ENCODE results near the gene PTTG1.

The PTTG1 gene

DNA sequence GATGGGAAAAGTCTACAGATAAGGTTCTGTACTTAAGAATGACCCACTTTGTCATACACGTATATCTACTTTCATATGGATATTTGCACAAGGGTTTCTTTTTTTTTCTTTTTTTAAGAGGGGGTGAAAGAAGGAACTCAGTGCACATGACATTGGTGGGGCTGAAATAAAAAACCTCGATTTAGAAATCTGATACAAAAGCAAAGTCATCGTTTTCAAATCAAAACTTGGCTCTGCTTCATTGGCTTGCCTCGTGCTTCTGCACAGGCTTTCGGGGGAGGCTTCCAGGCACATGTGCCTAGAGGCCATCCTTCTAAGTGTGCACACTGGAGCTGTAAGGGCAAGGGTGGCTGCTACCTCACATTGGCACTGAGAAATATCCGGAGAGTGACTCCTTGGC is 31.1 kb downstream of the PTTG1 start:
- no peak for DNase-seq (ENCODE audit: low read depth in 2 of 2, low spot score in 1 of 2)

DNA sequence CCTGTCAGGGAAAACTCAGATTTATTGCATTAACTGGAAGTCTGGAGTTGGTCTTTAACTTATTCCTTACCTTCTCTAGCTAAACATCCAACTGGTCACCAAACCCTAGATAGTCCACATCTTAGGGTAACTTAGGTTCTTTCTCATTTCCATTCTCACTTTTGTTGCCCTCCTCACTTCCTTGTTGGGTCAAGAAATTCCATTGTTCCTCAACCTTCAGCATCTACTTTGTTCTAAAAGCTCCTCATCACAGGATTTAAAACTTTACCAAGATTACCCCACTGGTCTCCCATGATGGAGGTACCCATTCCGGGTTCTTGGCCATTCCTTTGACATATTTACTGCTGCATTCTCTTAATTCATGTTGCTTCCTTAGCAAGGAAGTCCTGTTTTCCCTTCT is 32.1 kb downstream of the PTTG1 start:
- no peak for DNase-seq (ENCODE audit: low read depth in 2 of 2, low spot score in 1 of 2)

DNA sequence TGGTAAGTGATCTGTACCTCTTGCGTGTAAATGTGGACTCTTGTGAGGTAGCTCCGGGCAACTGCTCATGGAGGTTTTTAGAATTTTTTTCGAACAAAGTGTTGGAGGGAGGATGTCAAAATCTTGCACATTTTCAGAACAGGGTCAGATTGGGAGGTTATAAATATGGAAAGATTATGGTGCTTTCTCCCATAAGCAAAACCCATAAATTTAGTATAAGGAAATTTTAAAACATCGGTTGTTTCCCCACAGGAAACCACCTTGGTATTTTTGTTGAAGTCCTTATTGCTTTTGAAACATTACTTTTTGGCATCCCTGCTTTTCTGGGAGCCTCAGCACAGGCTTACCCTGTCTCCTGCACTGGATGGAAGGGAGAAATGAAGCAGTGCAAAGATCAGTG is 33.9 kb downstream of the PTTG1 start:
- DNase-seq (ENCODE audit: low read depth in 2 of 2, low spot score in 1 of 2): no peak

DNA sequence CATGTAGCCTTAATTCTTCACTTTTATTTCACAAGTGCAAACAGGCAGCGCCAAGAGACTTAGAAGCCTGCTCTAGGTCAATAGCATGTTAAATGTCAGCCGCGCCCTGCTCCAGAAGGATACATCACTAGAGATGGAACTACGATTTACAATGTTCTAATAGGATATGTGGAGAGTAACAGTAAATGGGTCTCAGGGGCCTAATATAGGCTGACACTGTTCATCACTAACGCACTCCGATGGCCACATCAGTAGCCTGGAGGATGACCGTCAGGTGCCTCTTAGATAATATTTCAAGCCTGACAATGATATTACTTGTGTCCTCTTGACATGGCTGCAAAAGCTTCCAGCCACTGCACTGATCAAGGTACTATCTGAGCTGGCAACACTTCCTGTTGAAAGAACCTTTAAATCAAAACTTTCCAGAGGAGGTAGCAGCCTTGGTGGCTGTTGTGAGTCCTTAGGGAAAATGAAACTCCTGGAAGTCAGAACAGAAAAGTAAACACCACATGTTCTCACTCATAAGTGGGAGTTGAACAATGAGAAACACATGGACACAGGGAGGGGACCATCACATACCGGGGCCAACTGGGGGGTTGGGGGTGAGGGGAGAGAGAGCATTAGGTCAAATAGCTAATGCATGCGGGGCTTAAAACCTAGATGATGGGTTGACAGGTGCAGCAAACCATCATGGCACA is 35.0 kb downstream of the PTTG1 start:
- DNase-seq (ENCODE audit: low read depth in 2 of 2, low spot score in 1 of 2): no peak

DNA sequence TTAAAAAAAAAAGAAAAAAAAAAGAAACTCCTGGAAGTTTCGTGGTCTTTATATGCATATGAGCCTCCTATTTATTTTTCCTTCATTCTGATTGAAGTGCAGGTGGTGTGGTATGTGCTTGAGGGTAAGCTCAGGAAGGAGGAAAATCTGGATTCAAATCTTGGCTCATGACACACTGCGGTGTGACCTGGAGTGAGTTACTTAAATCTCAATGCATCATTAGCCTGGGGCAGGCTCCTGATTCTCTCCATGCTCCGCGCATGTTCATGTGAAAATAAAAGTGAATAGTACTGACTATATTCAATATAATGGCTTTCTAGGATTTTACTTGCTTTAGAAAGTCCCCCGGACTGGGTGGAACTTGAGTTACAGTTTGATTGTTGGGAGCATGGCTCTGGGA is 35.6 kb downstream of the PTTG1 start:
- DNase-seq (ENCODE audit: low read depth in 2 of 2, low spot score in 1 of 2): no peak

DNA sequence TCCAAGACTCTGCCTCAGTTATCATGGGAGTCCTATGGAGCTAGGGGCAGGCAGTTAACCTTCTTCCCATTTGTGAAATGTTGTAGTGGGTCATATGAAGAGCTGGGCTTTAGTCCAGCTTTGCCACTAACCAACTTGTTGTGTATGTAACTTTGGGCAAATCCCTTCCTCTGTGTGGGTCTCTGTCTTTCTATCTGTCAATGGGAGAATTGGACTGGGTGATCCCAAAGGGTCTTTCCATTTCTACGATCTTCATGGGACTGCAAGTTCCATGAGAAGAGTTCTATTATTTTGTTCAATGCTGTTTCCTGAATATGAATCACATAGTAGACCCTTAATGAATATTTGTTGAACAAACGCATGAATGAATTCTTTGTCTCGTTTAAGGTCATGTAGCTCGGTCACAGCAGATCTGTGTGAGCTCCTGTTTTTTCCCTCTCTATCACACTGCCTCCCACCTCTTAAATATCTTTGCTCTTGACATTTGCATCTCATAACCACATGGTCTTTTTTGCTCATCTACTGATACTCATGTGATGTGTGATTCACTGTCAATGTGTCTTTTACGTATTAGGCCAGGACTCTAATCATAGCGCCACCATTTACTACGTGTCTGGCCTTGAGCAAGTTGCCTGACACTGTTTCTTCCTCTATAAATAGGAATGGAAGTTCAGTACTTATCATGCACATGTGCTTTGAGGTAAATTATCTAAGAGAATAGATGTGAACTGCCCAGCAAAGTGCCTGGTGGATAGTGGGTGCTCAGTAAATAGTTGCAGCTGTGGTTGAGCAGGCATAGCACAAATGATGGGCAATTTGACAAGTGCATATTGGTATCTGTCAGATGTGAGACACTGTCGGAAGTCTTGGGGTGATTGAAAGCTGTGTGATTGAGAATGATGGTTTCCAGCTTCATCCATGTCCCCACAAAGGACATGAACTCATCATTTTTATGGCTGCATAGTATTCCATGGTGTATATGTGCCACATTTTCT is 37.4 kb downstream of the PTTG1 start:
- no peak for DNase-seq (ENCODE audit: low read depth in 2 of 2, low spot score in 1 of 2)

DNA sequence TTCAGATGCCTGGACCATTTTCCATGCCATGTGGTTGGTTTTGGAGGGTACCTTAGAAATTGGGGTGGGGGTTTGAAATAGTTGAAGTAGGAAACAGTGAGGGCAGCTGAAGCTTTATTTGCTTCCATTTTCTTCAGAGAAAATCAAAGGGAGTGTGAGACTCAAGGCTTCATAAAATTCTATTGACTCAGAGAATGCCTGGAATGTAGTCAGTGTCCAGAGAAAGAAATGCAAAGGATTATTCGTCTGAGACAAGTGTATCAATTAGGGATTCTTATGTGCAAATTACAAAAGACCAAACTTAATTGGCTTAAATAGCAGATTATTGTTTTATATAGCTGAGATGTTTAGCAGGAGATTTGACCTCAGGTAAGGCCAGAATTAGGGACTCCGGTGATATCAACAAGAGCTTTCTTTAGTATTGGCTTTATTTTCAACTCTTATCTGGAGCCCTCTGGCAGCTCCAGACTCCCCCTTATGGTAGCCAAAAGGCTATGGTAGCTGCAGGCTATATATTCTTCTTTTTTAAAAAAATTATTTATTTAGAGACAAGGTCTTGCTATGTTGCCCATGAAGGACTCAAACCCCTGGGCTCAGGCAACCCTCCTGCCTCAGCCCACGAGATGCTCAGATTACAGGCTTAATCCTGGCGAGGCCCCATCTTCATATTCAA is 38.9 kb downstream of the PTTG1 start:
- no peak for DNase-seq (ENCODE audit: low read depth in 2 of 2, low spot score in 1 of 2)

DNA sequence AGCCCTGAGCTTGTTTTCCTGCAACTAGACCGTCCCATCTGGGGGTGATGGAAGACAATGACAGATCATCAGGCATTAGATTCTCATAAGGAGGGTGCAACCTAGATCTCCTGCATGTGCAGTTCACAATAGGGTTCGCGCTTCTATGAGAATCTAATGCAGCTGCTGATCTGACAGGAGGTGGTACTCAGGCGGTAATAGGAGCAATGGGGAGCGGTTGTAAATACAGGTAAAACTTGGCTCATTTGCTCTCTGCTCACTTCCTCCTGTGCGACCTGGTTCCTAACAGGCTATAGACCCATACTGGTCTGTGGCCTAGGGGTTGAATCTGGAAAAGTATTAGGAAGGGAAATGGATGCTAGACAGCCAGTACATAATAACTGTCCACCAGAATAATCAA is 39.7 kb downstream of the PTTG1 start:
- DNase-seq (ENCODE audit: low read depth in 2 of 2, low spot score in 1 of 2): no peak

DNA sequence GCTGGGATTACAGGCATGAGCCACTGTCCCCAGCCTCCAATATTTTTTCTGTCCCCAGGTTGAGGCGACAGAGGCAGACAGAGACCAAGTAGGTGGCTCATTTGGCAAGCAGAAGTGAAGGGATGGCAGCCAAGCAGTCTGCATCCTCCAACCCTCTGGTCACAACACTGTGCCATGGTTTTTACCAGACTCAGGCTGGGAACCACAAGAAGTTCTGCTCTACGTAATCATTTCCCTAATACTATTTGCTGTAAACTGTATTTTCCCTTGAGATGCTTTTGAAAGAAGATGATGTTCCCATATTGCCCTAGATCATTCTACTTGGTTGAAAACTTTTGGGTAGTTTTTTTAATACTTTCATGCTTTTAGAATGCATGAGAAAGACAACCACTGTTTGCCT is 40.5 kb downstream of the PTTG1 start:
- DNase-seq (ENCODE audit: low read depth in 2 of 2, low spot score in 1 of 2): no peak

DNA sequence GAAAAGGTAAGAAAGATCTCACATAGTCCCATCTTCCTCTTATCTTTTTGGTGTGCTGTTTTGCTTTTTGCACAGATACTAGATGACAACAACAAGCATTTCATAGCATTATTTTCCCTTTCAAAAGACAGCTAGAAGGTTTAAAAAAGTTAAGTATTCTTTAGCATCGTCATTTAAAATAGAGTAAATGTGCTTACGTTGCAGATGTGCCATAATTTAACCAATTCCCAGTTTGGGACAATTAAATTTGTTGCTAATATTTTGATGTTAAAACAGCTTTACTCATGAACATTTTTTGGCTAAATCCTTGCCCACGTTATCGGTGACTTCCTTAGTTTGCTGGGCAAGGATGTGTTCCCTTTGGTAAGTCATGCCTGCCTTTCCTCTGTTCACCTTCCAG is 41.6 kb downstream of the PTTG1 start:
- no peak for DNase-seq (ENCODE audit: low read depth in 2 of 2, low spot score in 1 of 2)

DNA sequence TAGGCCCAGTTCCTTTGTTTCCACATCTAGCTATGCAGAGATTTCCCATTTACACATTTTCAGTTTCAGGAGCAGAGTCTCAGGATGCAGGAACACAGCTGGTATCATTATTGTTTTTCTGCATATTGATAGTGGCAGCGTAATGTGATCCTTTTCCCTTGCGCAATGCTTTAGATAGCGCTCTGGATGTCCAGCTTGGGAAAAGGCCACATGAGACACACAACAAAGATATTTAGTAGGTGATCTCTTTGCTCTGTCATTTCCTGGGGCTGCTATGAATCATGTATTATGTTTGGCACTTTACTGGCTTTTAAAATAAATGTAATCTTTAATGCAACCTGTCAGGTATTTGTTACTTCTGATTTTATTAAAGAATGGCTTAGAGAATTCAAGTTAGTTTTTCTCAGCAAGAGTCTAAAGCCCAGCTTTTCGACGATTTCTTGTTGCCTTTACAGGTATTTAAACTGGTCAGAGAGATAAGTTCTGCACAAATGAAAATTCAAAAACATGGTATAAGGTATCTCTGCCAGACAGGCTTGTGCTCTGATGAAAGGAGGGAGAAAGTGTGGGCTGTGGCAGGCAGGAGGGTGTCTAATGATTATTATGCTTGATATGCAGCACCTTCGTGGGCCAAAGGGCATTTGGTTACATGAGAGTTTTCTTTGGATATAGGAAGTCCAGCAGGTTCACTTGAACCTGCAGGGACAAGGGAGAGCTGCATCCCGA is 42.2 kb downstream of the PTTG1 start:
- no peak for DNase-seq (ENCODE audit: low read depth in 2 of 2, low spot score in 1 of 2)

DNA sequence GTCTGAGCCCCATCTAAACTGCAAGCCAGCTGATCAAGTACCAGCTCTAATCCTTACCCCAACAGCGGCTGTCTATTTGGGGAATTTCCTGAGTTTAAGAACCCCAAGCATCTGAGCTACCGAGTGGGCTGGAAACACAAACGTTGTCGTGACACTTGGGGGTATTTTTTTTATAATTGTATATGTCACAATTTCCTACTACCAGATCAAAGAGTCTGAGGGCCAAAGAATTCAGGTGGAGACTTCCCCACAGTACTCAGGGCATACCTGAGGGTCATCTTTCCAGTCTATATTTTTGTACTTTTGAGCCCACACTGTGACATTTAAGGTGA is 42.8 kb downstream of the PTTG1 start:
- DNase-seq (ENCODE audit: low read depth in 2 of 2, low spot score in 1 of 2): no peak

DNA sequence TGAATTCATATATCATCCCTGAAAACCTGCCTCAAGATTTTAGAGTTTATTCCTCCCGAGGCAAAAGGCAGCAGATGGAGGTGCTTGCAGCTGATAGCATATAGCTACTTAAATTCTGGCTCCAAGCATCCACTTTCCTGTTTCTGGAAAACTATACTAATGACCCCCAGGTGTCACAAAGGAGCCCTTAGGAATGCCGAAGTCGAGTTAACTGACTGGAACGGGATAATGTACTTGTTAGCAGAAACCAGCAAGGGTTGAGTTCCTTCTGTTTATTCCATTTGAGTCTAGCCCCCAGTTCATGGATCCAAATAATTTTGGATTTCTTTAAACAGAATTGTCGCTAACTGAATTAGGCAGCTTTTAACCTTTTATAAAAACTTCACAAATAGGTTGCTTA is 44.5 kb downstream of the PTTG1 start:
- no peak for DNase-seq (ENCODE audit: low read depth in 2 of 2, low spot score in 1 of 2)

DNA sequence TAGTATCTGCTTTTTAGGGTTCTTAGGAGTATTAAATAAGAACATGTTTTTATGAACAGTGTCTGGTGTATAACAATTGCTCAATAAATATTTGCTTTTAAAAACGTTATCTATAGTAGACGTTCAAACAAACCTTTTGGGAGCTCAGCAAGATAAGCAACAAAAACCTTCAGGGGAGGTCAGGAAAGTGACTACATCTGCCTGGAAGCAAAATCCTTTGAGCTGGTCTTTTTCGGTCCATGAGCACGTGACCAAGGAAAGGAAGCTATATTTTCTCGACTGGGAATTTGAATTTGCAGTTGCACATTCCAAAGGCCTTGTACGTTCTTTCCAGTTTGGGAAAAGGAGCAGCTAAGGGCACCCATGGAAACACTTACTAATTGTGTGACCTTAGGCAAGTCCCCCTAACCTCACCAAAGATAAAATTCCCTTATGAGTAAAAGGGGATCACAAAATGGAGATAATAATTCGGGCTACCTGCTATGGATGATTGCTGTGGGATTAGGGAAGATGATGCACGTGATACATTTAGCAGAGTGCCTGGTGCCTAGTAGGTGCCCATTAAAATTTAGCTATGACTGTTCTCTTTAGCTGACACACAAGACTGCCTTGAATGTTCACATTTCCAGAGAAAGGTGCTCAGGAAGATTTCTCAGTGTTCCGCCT is 45.4 kb downstream of the PTTG1 start:
- DNase-seq (ENCODE audit: low read depth in 2 of 2, low spot score in 1 of 2): no peak

DNA sequence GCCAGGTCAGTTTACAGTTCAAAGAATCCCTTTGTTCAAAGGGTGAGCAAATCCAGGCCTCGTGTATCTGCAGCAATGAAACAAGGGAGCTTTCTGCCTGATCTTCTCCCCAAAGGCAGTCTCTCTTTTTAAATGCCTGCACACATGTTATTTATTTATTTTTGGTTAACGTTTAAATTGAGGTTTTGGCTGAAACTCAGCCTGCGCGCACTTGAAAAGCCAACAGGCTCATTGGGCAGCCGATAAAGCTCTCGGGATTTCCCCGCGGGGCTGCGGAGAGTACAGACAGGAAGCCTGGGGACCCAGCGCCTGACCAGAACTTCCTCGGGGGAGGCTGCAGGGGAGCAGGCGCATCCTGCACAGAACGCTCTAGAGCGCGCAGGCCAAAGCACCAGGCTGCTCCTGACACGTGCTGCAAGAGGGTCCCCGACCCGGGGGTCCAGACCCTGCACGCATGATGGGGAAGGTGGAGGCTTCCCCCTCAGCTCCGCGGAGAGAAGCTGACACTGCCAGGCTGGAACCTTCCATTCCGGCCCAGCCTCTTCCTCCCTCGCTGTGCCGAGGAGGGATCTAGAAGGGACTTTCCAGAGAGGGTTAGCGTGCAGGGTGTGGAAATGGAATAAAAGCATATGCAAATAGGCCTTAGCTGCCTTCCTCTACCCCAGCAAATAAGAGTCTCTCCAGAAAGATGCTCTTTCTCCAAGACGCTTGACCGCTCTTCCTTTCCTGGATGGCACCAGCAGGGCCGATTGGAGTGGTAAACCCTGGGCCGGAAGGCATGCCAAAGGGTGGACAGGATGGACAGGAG is 46.1 kb downstream of the PTTG1 start:
- DNase-seq (ENCODE audit: low read depth in 2 of 2, low spot score in 1 of 2): peak; percentile 52 to 53

DNA sequence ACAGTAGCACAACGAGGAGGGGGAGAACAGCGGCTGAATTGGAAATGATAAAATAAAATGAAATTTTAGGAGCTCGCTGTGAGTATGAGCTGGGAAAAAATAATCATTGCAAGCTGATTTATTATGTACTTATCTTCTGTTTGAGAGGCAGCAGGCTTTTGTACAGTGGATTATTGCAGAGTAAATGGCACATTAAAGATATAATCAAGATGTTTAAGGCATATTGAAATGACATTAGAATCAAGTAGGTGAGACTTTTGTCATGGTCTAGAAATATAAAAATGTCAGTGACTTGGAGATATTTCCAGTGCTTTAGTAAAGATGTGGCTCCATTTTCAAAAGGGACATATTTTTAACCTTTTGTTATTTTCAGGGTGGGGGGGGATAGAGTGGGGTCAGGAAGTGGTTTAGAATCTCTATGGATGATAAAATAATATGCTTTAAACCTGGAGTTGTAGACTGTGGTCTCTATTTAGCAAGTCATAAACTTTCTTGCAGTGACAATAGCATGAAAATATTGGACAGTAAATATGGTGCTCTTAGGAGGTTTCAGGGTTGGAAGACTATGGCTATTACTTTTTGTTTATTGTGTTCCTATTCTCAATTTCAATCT is 46.8 kb downstream of the PTTG1 start:
- no peak for DNase-seq (ENCODE audit: low read depth in 2 of 2, low spot score in 1 of 2)

DNA sequence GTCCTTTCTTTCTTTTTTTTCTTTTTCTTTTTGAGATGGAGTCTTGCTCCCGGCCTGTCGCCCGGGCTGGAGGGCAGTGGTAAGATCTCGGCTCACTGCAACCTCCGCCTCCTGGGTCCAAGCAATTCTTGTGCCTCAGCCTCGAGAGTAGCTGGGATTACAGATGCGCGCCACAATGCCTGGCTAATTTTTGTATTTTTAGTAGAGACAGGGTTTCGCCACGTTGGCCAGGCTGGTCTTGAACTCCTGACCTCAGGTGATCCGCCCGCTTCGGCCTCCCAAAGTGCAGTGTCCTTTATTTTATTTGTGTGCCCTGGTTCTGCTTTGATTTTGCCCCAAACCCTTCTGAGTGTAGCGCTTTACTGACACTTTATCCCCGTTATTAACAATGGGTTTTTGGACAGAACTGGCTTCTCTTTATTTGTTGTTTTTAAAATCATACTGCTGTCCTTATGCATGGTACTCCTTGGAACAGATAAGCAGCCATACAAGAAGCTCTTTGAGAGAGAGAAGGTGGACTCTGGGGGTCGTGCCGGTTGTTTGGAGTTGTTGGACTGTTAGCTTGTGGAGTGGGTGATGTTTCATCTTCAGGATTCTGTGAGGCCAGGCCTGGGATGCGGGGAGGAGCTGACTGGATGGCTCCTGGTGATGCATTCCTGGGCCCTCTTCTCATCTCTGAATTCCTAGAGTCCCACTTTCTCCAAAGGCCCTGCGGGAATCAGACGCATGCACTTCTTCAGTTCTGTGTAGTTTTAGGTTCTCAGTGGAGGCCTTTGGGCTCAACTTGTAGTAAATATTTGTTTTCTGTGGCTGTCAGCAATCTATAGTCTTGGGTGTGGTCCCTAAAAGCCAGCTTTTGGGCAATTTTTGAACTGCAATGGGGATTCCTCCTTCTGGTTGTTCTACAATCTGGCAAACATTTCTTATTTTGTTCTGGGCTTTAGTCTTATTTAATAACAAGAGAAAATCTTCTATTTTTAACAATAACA is 47.8 kb downstream of the PTTG1 start:
- DNase-seq (ENCODE audit: low read depth in 2 of 2, low spot score in 1 of 2): no peak
